Prostate gland (tissue), 2 donors: Measurements from ENCODE around the gene UBAP2L.
"Not testable (repeated sequence)": the region's sequence is repeated elsewhere in the genome, so short reads cannot be mapped to it uniquely, and the experiment has no call there.

Experiments used
- POLR2A ChIP-seq: fragments of 450-650 bp; IDR thresholded peaks from one replicate; pipeline ENCODE4 v1.6.1; 2016; ENCODE audit warnings: antibody characterized with exemption, mild to moderate bottlenecking
- POLR2AphosphoS5 ChIP-seq: sonication (generic); formaldehyde crosslinking; IDR thresholded peaks from one replicate; pipeline ENCODE4 v1.6.1; 2017; ENCODE audit warnings: antibody characterized with exemption
- TF ChIP-seq, protein P1 (sequence below), 4 experiments: fragments of 200-600 bp in 2 of 4; fragments of 450-650 bp in 2 of 4; sonication (generic) in 2 of 4; IDR thresholded peaks; 1 replicate in 3 of 4; 2 replicates in 1 of 4; pipeline ENCODE4 v1.5.1; 2016 to 2019; ENCODE audit warnings: antibody characterized with exemption in 4 of 4, mild to moderate bottlenecking in 2 of 4, moderate library complexity in 2 of 4

DNA sequence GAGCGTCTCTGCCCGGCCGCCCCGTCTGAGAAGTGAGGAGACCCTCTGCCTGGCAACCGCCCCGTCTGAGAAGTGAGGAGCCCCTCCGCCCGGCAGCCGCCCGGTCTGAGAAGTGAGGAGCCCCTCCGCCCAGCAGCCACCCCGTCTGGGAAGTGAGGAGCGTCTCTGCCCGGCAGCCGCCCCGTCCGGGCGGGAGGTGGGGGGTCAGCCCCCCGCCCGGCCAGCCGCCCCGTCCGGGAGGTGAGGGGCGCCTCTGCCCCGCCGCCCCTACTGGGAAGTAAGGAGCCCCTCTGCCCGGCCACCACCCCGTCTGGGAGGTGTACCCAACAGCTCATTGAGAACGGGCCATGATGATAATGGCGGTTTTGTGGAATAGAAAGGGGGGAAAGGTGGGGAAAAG lies 66.8 kb downstream of the UBAP2L start:
- TF ChIP-seq, protein P1, sequence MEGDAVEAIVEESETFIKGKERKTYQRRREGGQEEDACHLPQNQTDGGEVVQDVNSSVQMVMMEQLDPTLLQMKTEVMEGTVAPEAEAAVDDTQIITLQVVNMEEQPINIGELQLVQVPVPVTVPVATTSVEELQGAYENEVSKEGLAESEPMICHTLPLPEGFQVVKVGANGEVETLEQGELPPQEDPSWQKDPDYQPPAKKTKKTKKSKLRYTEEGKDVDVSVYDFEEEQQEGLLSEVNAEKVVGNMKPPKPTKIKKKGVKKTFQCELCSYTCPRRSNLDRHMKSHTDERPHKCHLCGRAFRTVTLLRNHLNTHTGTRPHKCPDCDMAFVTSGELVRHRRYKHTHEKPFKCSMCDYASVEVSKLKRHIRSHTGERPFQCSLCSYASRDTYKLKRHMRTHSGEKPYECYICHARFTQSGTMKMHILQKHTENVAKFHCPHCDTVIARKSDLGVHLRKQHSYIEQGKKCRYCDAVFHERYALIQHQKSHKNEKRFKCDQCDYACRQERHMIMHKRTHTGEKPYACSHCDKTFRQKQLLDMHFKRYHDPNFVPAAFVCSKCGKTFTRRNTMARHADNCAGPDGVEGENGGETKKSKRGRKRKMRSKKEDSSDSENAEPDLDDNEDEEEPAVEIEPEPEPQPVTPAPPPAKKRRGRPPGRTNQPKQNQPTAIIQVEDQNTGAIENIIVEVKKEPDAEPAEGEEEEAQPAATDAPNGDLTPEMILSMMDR (IDR thresholded peaks at IDR 0.05): not testable (repeated sequence)
- not testable (repeated sequence) for TF ChIP-seq POLR2A, POLR2AphosphoS5
